COLO668 (cell line): Measurements from ENCODE around the gene SDR39U1.

Experiments used
- DNase-seq: peaks from one replicate; lab custom pipeline; 2025; ENCODE audit not compliant: unreplicated experiment; lab: John Stamatoyannopoulos, UW

SDR39U1 gene

DNA sequence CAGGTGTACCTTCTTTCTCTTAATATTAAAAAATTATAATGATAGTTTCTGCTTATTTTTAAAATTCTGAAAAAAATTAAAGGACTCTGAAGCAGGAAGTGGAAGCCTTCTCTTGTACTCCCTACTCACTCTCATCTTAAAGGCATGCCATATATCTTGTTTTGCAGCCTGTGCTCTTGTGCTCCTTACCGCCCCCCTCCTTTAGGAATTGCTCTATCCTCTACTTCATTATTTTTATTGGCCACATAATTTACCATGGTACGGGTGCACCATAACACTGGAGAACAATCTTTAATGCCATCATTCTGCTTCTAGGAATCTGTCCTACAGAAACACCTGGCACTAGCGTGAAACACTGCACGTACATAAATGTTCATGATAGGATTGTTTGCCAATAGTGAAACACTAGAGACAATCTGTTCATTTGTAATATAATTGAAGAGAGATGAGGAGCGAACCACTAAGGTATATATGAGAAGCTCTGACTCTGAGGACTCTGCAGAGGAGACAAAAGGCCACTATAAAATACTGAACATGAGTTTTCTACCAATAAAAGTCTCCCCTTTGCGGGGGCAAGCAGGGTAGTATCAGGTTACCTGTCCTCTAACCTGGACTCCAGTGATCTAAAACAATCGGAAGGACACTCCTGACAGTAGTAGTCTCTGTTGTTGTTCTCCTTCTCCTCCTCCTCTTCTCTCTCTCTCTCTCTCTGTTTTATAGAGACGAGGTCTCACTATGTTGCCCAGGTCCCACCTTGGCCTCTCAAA, 50.1 kb downstream of the SDR39U1 start:
- DNase-seq: no peak

DNA sequence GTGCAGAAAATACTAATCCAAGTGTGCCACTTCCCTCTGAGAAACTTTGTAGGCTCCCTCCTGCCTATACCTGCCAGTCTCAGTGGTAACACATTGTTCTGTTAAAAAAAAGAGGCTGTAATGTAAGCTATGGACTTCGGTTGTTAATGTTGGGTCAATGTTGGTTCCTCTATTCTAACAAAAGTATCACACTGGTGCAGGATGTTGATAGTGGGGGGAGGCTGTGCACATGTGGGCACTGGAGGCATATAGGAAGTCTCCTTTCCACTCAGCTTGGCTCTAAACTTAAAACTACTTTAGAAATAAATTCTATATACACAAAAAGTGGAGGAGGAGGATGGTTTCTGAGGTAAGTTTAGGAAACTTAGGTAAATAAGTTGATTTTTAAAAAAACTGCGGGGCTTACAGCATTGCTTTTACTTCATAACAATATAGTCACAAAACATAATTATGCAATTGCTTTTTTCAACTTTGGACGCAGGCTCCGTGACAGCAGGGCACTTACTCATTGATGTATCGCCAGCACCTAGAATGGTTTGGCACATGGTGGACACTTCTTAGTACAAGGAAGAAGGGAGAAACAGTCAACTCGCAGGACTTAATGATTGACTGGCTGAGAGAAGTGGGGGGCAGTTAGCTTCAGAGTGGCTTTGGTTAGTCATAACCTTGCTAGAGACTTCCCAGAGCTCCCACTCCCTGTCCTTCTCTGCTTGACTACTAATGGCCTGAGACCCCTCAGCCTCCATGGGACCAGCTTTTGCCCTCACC, 51.7 kb downstream of the SDR39U1 start:
- DNase-seq: no peak
